SK-N-SH treated with all-trans-retinoic acid at 6 μM for 48 hours (cell line): ENCODE results near the gene PCMT1.

Source experiments
- ARNTL ChIP-seq: fragments of 450-650 bp; formaldehyde crosslinking; IDR thresholded peaks from 2 replicates; pipeline ENCODE4 v1.5.0; 2020; ENCODE audit warnings: low read depth, mild to moderate bottlenecking, moderate library complexity, borderline replicate concordance
- CREB5 ChIP-seq: fragments of 250-450 bp; sonication (Bioruptor Pico); IDR thresholded peaks from 2 replicates; pipeline ENCODE4 v1.5.1; 2020; ENCODE audit warnings: low read depth, mild to moderate bottlenecking, moderate library complexity
- CSDC2 ChIP-seq: fragments of 250-450 bp; sonication (Bioruptor Pico); IDR thresholded peaks from 2 replicates; pipeline ENCODE4 v1.5.0; 2020; ENCODE audit warnings: mild to moderate bottlenecking, moderate library complexity
- ESRRG ChIP-seq: fragments of 250-450 bp; sonication (Bioruptor Pico); IDR thresholded peaks from 2 replicates; pipeline ENCODE4 v1.6.1; 2021; ENCODE audit warnings: mild to moderate bottlenecking
- ISL1 ChIP-seq: fragments of 250-450 bp; sonication (Bioruptor Pico); IDR thresholded peaks from 2 replicates; pipeline ENCODE4 v2.1.2; 2022; ENCODE audit warnings: mild to moderate bottlenecking, moderate library complexity
- OSR1 ChIP-seq: fragments of 250-450 bp; sonication (Bioruptor Pico); IDR thresholded peaks from 2 replicates; pipeline ENCODE4 v1.8.0; 2022; ENCODE audit warnings: moderate library complexity, mild to moderate bottlenecking, inconsistent platforms
- RARB ChIP-seq: fragments of 250-450 bp; sonication (Bioruptor Pico); IDR thresholded peaks from 2 replicates; pipeline ENCODE4 v1.8.0; 2021; ENCODE audit warnings: mild to moderate bottlenecking, moderate library complexity
- SNAI2 ChIP-seq: fragments of 250-450 bp; sonication (Bioruptor Pico); IDR thresholded peaks from 2 replicates; pipeline ENCODE4 v1.5.0; 2020; ENCODE audit warnings: mild to moderate bottlenecking, moderate library complexity
- ZFP3 ChIP-seq: fragments of 250-450 bp; sonication (Bioruptor Pico); IDR thresholded peaks from 2 replicates; pipeline ENCODE4 v1.5.0; 2020; ENCODE audit warnings: mild to moderate bottlenecking, moderate library complexity
- ZNF8 ChIP-seq: fragments of 450-650 bp; formaldehyde crosslinking; IDR thresholded peaks from 2 replicates; pipeline ENCODE4 v1.5.0; 2020; ENCODE audit warnings: mild to moderate bottlenecking, moderate library complexity
- TF ChIP-seq, protein P1 (sequence below): fragments of 250-450 bp; sonication (Bioruptor Pico); IDR thresholded peaks from 2 replicates; pipeline ENCODE4 v1.8.0; 2020; ENCODE audit warnings: mild to moderate bottlenecking, moderate library complexity, borderline replicate concordance
- TF ChIP-seq, protein P2 (sequence below): fragments of 250-450 bp; sonication (Bioruptor Pico); IDR thresholded peaks from 2 replicates; pipeline ENCODE4 v1.5.1; 2021; ENCODE audit warnings: mild to moderate bottlenecking, moderate library complexity

DNA sequence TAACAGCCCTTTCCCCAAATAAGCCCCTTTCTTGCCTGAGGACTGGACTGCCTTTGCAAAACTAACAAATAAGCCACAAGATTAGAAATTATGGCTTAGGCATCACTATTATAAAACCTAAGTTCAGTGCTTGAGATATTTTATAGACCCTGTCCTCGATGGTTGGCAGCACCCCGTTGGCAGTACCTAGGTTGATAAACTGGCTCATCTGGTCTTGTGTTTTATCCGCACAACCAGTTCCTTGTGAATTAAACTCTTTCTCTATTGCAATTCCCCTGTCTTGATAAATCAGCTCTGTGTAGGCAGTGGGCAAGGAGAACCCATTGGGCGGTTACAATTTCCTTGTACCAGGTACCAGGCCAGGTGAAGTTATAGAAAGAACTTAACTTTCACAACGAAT lies 108.0 kb downstream of the PCMT1 start:
- no peak for TF ChIP-seq OSR1 (CRISPR knock-in tag)
- no peak for TF ChIP-seq SNAI2 (CRISPR knock-in tag)
- TF ChIP-seq, protein P1, sequence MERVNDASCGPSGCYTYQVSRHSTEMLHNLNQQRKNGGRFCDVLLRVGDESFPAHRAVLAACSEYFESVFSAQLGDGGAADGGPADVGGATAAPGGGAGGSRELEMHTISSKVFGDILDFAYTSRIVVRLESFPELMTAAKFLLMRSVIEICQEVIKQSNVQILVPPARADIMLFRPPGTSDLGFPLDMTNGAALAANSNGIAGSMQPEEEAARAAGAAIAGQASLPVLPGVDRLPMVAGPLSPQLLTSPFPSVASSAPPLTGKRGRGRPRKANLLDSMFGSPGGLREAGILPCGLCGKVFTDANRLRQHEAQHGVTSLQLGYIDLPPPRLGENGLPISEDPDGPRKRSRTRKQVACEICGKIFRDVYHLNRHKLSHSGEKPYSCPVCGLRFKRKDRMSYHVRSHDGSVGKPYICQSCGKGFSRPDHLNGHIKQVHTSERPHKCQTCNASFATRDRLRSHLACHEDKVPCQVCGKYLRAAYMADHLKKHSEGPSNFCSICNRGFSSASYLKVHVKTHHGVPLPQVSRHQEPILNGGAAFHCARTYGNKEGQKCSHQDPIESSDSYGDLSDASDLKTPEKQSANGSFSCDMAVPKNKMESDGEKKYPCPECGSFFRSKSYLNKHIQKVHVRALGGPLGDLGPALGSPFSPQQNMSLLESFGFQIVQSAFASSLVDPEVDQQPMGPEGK (CRISPR knock-in tag) = no peak
- TF ChIP-seq CREB5 (CRISPR knock-in tag) = no peak
- TF ChIP-seq ARNTL (CRISPR knock-in tag) = no peak
- no peak for TF ChIP-seq RARB (CRISPR knock-in tag)
- TF ChIP-seq, protein P2, sequence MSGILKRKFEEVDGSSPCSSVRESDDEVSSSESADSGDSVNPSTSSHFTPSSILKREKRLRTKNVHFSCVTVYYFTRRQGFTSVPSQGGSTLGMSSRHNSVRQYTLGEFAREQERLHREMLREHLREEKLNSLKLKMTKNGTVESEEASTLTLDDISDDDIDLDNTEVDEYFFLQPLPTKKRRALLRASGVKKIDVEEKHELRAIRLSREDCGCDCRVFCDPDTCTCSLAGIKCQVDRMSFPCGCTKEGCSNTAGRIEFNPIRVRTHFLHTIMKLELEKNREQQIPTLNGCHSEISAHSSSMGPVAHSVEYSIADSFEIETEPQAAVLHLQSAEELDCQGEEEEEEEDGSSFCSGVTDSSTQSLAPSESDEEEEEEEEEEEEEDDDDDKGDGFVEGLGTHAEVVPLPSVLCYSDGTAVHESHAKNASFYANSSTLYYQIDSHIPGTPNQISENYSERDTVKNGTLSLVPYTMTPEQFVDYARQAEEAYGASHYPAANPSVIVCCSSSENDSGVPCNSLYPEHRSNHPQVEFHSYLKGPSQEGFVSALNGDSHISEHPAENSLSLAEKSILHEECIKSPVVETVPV (CRISPR knock-in tag) = no peak
- no peak for TF ChIP-seq ESRRG (CRISPR knock-in tag)
- TF ChIP-seq ISL1 (CRISPR knock-in tag) = no peak
- TF ChIP-seq ZFP3 (CRISPR knock-in tag) = no peak
- TF ChIP-seq CSDC2 (CRISPR knock-in tag) = no peak
- TF ChIP-seq ZNF8 (CRISPR knock-in tag) = no peak
